ENCODE measurements around the gene TBC1D2B. TPM values are rescaled to one million over a fixed set of nuclear protein-coding genes. Genes with fewer than 3 reads are reported as not detected.

Gene TBC1D2B
- total RNA-seq, 1 experiment from 2014 or later: 18.3 TPM

- TF ChIP-seq FOXP4 (CRISPR knock-in tag; IDR thresholded peaks at IDR 0.05): no peak
- no peak for TF ChIP-seq PREB (CRISPR knock-in tag; IDR thresholded peaks at IDR 0.05; ENCODE audit: borderline replicate concordance)
- TF ChIP-seq OVOL2 (CRISPR knock-in tag; IDR thresholded peaks at IDR 0.05; ENCODE audit: borderline replicate concordance): no peak
- no peak for TF ChIP-seq ERG (CRISPR knock-in tag; IDR thresholded peaks at IDR 0.05)
- TF ChIP-seq CBFB (CRISPR knock-in tag; IDR thresholded peaks at IDR 0.05; ENCODE audit: low read depth): no peak
- no peak for TF ChIP-seq PRDM15 (CRISPR knock-in tag; IDR thresholded peaks at IDR 0.05)
- TF ChIP-seq TCF7 (CRISPR knock-in tag; IDR thresholded peaks at IDR 0.05; ENCODE audit: low read depth): no peak
- no peak for TF ChIP-seq GRHL2 (CRISPR knock-in tag; IDR thresholded peaks at IDR 0.05; ENCODE audit: insufficient replicate concordance, severe bottlenecking)
- no peak for TF ChIP-seq ZNF532 (CRISPR knock-in tag; IDR thresholded peaks at IDR 0.05; ENCODE audit: borderline replicate concordance)
- TF ChIP-seq SOX15 (CRISPR knock-in tag; IDR thresholded peaks at IDR 0.05): no peak
- TF ChIP-seq ZNF138 (CRISPR knock-in tag; conservative IDR thresholded peaks at IDR 0.05): no peak
- TF ChIP-seq AR (CRISPR knock-in tag; IDR thresholded peaks at IDR 0.05): no peak
- no peak for DNase-seq (ENCODE audit: low spot score)
- peak overlapping the region; percentile 37; the same call in 1 of the 2 replicates for H3K27ac Mint-ChIP-seq
- no peak for ATAC-seq
- ChIA-PET POLR2A (no interaction called here), CTCF (interaction anchor here (1.0 to 3.2 kb wide), 6 partner anchors 26 to 140 kb away, joined by 3 to 16 read pairs (median 6); no protein-coding TSS in a partner anchor)
- no peaks in the 10 kb centered on the region for H3K9me3 Mint-ChIP-seq
- no peaks in the 10 kb centered on the region for H3K27me3 Mint-ChIP-seq (ENCODE audit: low read depth)
- no peaks in the 10 kb centered on the region for H3K36me3 Mint-ChIP-seq
- no peak overlapping the region for H3K4me3 Mint-ChIP-seq
- H3K4me1 Mint-ChIP-seq: peaks cover 21% of the 10 kb centered on the region
These were observed 27.1 kb downstream of the TBC1D2B start for GRCh38 chr15:78050441-78050809.

All from WTC11 (cell line).